Bronchial epithelial cell (primary cell): ENCODE measurements around the gene CHI3L1. TPM values are rescaled to one million over a fixed set of nuclear protein-coding genes. Genes with fewer than 3 reads are reported as not detected.

Experiments
- DNase-seq: peaks from one replicate; pipeline ENCODE4 v3.0.0-alpha.2; 2010; ENCODE audit warnings: low read depth
- FAIRE-seq: peaks from 2 replicates; lab custom pipeline; 2011; peaks lifted over from hg19 to GRCh38; lab: Jason Lieb, UNC
- H3K27me3 ChIP-seq: 2 replicates; pipeline ENCODE4 v1.5.1; 2011; ENCODE audit warnings: low read length; ENCODE audit not compliant: control insufficient read depth, insufficient read depth
- H3K36me3 ChIP-seq: 2 replicates; pipeline ENCODE4 v1.5.1; 2011; ENCODE audit warnings: low read length; ENCODE audit not compliant: control insufficient read depth, insufficient read depth
- H3K4me3 ChIP-seq: 2 replicates; pipeline ENCODE4 v1.5.1; 2011; ENCODE audit warnings: mild to moderate bottlenecking, low read depth, low read length, control low read depth
- total RNA-seq: library from RNA; depleted of rRNA; stranded (reverse); fragments of >200 nt; gene quantifications from 2 replicates; pipeline ENCODE4 v1.2.1, GENCODE V29; 2014
- TF ChIP-seq, protein P1 (sequence below): IDR thresholded peaks from 2 replicates; pipeline ENCODE4 v1.5.1; 2011; ENCODE audit warnings: mild to moderate bottlenecking, moderate library complexity, low read length, control low read depth, inconsistent platforms; ENCODE audit not compliant: insufficient read depth, severe bottlenecking

The CHI3L1 gene
- total RNA-seq, 1 donor from 2014 or later = 0.79 TPM

DNA sequence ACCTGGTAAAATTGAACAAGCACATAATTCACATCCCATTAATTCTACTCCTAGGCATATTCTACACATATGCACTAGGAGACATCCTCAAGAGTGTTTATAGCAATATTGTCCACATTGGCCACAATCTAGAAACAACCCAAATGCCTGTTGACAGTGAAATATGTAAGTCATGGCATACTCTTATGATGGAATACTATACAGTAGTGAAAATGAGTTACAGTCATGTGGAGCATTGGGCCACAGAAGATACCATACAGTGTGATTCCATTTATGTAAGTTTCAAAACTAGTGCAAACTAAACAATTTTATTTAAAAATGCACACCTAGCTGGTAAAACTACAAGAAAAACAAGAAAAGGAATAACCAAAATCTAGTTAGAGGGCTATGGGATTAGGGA lies 23.8 kb upstream of the CHI3L1 start:
- no peak for FAIRE-seq

DNA sequence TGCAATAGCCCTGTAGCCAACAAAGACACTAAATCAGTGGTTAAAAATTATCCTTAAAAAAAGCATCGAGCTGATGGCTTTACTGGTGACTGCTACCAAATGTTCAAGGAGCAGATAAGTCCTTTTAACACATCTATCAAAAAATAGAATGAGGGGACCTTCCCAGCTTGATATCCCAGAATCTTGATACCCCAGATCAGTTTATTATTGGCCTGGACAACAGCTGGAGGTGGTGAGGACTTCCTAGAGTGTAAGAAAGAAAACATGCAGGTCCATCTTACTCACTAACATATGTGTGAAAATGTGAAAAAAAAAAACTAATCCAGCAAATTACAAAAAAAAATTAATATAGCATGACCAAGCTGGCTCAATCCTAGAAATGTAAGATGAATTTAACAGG lies 21.7 kb upstream of the CHI3L1 start:
- FAIRE-seq = no peak
- TF ChIP-seq, protein P1, sequence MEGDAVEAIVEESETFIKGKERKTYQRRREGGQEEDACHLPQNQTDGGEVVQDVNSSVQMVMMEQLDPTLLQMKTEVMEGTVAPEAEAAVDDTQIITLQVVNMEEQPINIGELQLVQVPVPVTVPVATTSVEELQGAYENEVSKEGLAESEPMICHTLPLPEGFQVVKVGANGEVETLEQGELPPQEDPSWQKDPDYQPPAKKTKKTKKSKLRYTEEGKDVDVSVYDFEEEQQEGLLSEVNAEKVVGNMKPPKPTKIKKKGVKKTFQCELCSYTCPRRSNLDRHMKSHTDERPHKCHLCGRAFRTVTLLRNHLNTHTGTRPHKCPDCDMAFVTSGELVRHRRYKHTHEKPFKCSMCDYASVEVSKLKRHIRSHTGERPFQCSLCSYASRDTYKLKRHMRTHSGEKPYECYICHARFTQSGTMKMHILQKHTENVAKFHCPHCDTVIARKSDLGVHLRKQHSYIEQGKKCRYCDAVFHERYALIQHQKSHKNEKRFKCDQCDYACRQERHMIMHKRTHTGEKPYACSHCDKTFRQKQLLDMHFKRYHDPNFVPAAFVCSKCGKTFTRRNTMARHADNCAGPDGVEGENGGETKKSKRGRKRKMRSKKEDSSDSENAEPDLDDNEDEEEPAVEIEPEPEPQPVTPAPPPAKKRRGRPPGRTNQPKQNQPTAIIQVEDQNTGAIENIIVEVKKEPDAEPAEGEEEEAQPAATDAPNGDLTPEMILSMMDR = no peak

More for the DNA sequence above, 23.8 kb upstream of the CHI3L1 start:
- H3K27me3 ChIP-seq = peaks cover 4% of the 10 kb centered on the region
- H3K36me3 ChIP-seq = no peaks in the 10 kb centered on the region
- TF ChIP-seq, protein P1 = no peak
- no peak overlapping the region for H3K4me3 ChIP-seq
- no peak for DNase-seq

GRCh38 chr1:203207751-203208150 lies 21.2 kb upstream of the CHI3L1 start:
- Histone ChIP-seq H3K27me3 (no peaks in the 10 kb centered on the region), H3K36me3 (no peaks in the 10 kb centered on the region), H3K4me3 (no peak overlapping the region)
- no peak for DNase-seq
- TF ChIP-seq, protein P1 = no peak
- FAIRE-seq = no peak

More for the DNA sequence above, 21.7 kb upstream of the CHI3L1 start:
- no peaks in the 10 kb centered on the region for H3K27me3 ChIP-seq
- no peak for DNase-seq
- H3K36me3 ChIP-seq = no peaks in the 10 kb centered on the region
- no peak overlapping the region for H3K4me3 ChIP-seq

GRCh38 chr1:203206129-203206687 lies 19.7 kb upstream of the CHI3L1 start:
- TF ChIP-seq, protein P1 = no peak
- Histone ChIP-seq H3K4me3 (no peak overlapping the region), H3K36me3 (no peaks in the 10 kb centered on the region), H3K27me3 (no peaks in the 10 kb centered on the region)
- DNase-seq = no peak
- FAIRE-seq = no peak

DNA sequence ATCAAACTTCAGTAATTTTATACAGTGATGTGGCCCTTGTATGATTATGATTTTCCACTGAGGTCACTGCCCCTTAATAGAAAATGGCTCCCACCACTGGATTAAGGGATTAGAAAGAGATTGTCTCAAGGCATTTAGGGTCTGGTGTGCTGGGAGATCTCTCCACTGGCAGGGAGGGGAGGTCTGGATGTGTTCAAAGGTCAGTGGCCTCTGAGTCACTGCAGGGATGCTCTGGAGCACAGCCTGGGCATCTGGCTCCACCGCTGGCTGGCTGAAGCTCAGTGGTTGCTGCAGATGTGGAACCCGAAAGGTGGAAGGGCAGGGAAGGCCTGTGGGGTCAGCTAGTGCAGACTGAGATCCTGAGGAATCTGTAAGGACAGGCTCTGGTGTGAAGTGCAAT lies 18.3 kb upstream of the CHI3L1 start:
- no peak for DNase-seq
- Histone ChIP-seq H3K36me3 (no peaks in the 10 kb centered on the region), H3K27me3 (no peaks in the 10 kb centered on the region), H3K4me3 (no peak overlapping the region)
- no peak for FAIRE-seq
- TF ChIP-seq, protein P1 = no peak
